Sigmoid colon (tissue), 4 donors: ENCODE results near the gene USO1.

ENCODE experiments used
- EP300 ChIP-seq, 4 donors: sonication (generic); formaldehyde crosslinking; IDR thresholded peaks; one replicate each; pipeline ENCODE4 v1.6.1; 2017; ENCODE audit warnings: antibody characterized with exemption in 4 of 4
- POLR2A ChIP-seq, 2 donors: fragments of 450-650 bp; IDR thresholded peaks; one replicate each; pipeline ENCODE4 v1.6.1; 2016; ENCODE audit warnings: antibody characterized with exemption in 2 of 2, mild to moderate bottlenecking in 2 of 2, moderate library complexity in 2 of 2
- POLR2AphosphoS5 ChIP-seq, 4 donors: sonication (generic); formaldehyde crosslinking; IDR thresholded peaks; one replicate each; pipeline ENCODE4 v1.6.1; 2017; ENCODE audit warnings: antibody characterized with exemption in 4 of 4
- TF ChIP-seq, protein P1 (sequence below), 4 experiments: fragments of 450-650 bp in 3 of 4; fragments of 200-600 bp in 1 of 4; IDR thresholded peaks; one replicate each; pipeline ENCODE4 v1.5.1; 2016 to 2019; ENCODE audit warnings: antibody characterized with exemption in 4 of 4, mild to moderate bottlenecking in 3 of 4, moderate library complexity in 2 of 4

DNA sequence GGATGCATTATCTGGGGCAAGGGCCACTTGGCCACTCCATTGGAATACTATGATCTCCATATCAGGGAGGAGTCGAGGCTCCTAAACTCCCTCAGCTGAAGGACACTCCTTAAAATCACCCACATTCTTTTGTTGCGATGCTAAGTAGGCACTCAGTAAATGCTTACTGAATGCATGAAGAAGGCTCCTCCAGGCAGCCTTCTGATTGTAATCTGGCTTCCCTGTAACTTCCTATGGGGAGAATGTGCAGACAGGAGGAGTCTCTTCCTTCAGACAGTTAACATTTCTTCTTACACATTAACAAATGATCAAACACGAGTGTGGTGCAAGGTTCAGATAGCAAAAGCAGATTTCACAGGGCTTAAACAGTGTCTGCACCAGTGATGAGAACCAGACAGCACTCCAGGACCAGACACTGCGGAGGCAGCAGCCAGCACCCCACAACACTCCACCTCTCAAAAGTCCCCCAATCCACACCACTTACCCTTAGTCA, 21.4 kb upstream of the USO1 start:
- no peak for TF ChIP-seq POLR2A (IDR thresholded peaks at IDR 0.05)
- TF ChIP-seq, protein P1, sequence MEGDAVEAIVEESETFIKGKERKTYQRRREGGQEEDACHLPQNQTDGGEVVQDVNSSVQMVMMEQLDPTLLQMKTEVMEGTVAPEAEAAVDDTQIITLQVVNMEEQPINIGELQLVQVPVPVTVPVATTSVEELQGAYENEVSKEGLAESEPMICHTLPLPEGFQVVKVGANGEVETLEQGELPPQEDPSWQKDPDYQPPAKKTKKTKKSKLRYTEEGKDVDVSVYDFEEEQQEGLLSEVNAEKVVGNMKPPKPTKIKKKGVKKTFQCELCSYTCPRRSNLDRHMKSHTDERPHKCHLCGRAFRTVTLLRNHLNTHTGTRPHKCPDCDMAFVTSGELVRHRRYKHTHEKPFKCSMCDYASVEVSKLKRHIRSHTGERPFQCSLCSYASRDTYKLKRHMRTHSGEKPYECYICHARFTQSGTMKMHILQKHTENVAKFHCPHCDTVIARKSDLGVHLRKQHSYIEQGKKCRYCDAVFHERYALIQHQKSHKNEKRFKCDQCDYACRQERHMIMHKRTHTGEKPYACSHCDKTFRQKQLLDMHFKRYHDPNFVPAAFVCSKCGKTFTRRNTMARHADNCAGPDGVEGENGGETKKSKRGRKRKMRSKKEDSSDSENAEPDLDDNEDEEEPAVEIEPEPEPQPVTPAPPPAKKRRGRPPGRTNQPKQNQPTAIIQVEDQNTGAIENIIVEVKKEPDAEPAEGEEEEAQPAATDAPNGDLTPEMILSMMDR (IDR thresholded peaks at IDR 0.05), result no peak
- no peak for TF ChIP-seq POLR2AphosphoS5 (IDR thresholded peaks at IDR 0.05)
- TF ChIP-seq EP300 (IDR thresholded peaks at IDR 0.05), result no peak
